ENCODE results near the gene XPO5.

XPO5 gene

GRCh38 chr6:43475516-43475915 is 100.3 kb downstream of the XPO5 start:
- H3K27ac ChIP-seq = no peak overlapping the region
- TF ChIP-seq, protein P1, sequence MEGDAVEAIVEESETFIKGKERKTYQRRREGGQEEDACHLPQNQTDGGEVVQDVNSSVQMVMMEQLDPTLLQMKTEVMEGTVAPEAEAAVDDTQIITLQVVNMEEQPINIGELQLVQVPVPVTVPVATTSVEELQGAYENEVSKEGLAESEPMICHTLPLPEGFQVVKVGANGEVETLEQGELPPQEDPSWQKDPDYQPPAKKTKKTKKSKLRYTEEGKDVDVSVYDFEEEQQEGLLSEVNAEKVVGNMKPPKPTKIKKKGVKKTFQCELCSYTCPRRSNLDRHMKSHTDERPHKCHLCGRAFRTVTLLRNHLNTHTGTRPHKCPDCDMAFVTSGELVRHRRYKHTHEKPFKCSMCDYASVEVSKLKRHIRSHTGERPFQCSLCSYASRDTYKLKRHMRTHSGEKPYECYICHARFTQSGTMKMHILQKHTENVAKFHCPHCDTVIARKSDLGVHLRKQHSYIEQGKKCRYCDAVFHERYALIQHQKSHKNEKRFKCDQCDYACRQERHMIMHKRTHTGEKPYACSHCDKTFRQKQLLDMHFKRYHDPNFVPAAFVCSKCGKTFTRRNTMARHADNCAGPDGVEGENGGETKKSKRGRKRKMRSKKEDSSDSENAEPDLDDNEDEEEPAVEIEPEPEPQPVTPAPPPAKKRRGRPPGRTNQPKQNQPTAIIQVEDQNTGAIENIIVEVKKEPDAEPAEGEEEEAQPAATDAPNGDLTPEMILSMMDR (conservative IDR thresholded peaks at IDR 0.05) = no peak

GRCh38 chr6:43472515-43472914 is 103.3 kb downstream of the XPO5 start:
- no peak overlapping the region for H3K27ac ChIP-seq
- TF ChIP-seq, protein P1 (conservative IDR thresholded peaks at IDR 0.05) = no peak

All from VCaP (cell line).